HEK293 (cell line): ENCODE measurements around the gene EIF3J.

Experiments used
- REST ChIP-seq: fragments of 450-650 bp; formaldehyde crosslinking; IDR thresholded peaks from 2 replicates; pipeline ENCODE4 v1.5.1; 2016; ENCODE audit warnings: missing biosample characterization, missing genetic modification characterization
- ZBTB20 ChIP-seq: fragments of 450-650 bp; formaldehyde crosslinking; IDR thresholded peaks from 2 replicates; pipeline ENCODE4 v1.5.1; 2016; ENCODE audit warnings: missing biosample characterization, missing genetic modification characterization
- ZNF23 ChIP-seq: fragments of 450-650 bp; formaldehyde crosslinking; IDR thresholded peaks from 2 replicates; pipeline ENCODE4 v1.5.1; 2016; ENCODE audit warnings: missing biosample characterization, missing genetic modification characterization, borderline replicate concordance

GRCh38 chr15:44606740-44607139 is 69.8 kb downstream of the EIF3J start:
- TF ChIP-seq ZNF23 (tag by site-specific recombination), result no peak
- no peak for TF ChIP-seq ZBTB20 (tag by site-specific recombination)
- no peak for TF ChIP-seq REST (tag by site-specific recombination)
